Lower leg skin (tissue), 4 donors: ENCODE measurements around the gene GSK3B. TPM values are rescaled to one million over a fixed set of nuclear protein-coding genes. Genes with fewer than 3 reads are reported as not detected.

Experiments used
- DNase-seq, 2 donors: peaks; one replicate each; pipeline ENCODE4 v3.0.0-alpha.2; 2019; ENCODE audit warnings: low spot score in 2 of 2
- H3K4me3 ChIP-seq: fragments of 200-600 bp; sonication (generic); 2 replicates; pipeline ENCODE4 v1.5.1; 2017; ENCODE audit warnings: mild to moderate bottlenecking, low read depth; ENCODE audit not compliant: poor library complexity, severe bottlenecking
- POLR2A ChIP-seq, 2 donors: fragments of 450-650 bp; IDR thresholded peaks; one replicate each; pipeline ENCODE4 v1.6.1; 2016 to 2017; ENCODE audit warnings: antibody characterized with exemption in 2 of 2, mild to moderate bottlenecking in 1 of 2, moderate library complexity in 1 of 2
- WGBS, 2 donors: methylation state at CpG; one replicate each; pipeline ENCODE4 v1.1.5; 2018; 5-methylcytosine and 5-hydroxymethylcytosine counted together
- intact Hi-C: fragments of 100-400 bp; cut with DNase I; formaldehyde crosslinking; loops from one replicate; pipeline ENCODE4 v1.15.0; 2023; ENCODE audit warnings: low total_unique reads
- total RNA-seq, 4 donors: library from RNA; depleted of rRNA; stranded (reverse); fragments of >200 nt; gene quantifications; one replicate each; pipeline ENCODE4 v1.1.0, GENCODE V29; 2016
- TF ChIP-seq, protein P1 (sequence below), 3 donors: fragments of 450-650 bp; IDR thresholded peaks; one replicate each; pipeline ENCODE4 v1.5.1; 2016; ENCODE audit warnings: antibody characterized with exemption in 3 of 3, mild to moderate bottlenecking in 3 of 3, moderate library complexity in 2 of 3

GSK3B gene
- total RNA-seq, 4 donors from 2014 or later, result 37.3 to 48.7 (median 46.0) TPM

GRCh38 chr3:120090422-120090821, 3.8 kb downstream of the GSK3B start:
- no peak overlapping the region for H3K4me3 ChIP-seq
- DNase-seq, result no peak
- intact Hi-C loops, result no loop called here
- WGBS, 2 donors, result 19 to 58% methylated on average over 1 of the region's 1 CpG
- TF ChIP-seq, protein P1, sequence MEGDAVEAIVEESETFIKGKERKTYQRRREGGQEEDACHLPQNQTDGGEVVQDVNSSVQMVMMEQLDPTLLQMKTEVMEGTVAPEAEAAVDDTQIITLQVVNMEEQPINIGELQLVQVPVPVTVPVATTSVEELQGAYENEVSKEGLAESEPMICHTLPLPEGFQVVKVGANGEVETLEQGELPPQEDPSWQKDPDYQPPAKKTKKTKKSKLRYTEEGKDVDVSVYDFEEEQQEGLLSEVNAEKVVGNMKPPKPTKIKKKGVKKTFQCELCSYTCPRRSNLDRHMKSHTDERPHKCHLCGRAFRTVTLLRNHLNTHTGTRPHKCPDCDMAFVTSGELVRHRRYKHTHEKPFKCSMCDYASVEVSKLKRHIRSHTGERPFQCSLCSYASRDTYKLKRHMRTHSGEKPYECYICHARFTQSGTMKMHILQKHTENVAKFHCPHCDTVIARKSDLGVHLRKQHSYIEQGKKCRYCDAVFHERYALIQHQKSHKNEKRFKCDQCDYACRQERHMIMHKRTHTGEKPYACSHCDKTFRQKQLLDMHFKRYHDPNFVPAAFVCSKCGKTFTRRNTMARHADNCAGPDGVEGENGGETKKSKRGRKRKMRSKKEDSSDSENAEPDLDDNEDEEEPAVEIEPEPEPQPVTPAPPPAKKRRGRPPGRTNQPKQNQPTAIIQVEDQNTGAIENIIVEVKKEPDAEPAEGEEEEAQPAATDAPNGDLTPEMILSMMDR (IDR thresholded peaks at IDR 0.05), result no peak
- TF ChIP-seq POLR2A (IDR thresholded peaks at IDR 0.05), result no peak

- intact Hi-C loops, result no loop called here
- no peak overlapping the region for H3K4me3 ChIP-seq
- TF ChIP-seq POLR2A (IDR thresholded peaks at IDR 0.05), result no peak
- TF ChIP-seq, protein P1 (IDR thresholded peaks at IDR 0.05), result no peak
- DNase-seq, result no peak
- 66 to 77% methylated on average over 4 of the region's 4 CpGs for WGBS, 2 donors
Measured at GRCh38 chr3:120089089-120089488, 5.2 kb downstream of the GSK3B start.

GRCh38 chr3:120088622-120089021, 5.6 kb downstream of the GSK3B start:
- WGBS, 2 donors, result 89 to 92% methylated on average over 3 of the region's 3 CpGs
- TF ChIP-seq POLR2A (IDR thresholded peaks at IDR 0.05), result no peak
- TF ChIP-seq, protein P1 (IDR thresholded peaks at IDR 0.05), result no peak
- intact Hi-C loops, result no loop called here
- H3K4me3 ChIP-seq, result no peak overlapping the region
- no peak for DNase-seq

DNA sequence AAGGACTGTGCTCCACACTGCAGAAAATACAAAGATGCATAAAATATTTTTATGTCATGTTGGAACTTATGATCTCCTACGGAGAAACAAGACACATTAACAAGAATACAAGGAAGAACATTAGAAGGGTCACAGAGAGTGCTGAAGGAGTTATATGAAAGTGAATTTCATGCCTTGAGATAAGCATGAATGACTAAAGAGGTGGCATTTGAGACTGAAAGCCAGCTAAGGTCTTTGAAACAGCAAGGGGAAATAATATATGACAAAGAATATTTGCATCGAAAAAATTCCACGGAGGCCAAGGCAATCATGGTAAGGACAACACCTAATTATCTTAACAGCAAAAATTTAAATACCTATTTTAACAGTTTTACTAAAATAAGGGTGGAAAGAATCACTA, 12.5 kb downstream of the GSK3B start:
- no peak for TF ChIP-seq POLR2A (IDR thresholded peaks at IDR 0.05)
- TF ChIP-seq, protein P1 (IDR thresholded peaks at IDR 0.05), result no peak
- intact Hi-C loops, result no loop called here
- H3K4me3 ChIP-seq, result no peak overlapping the region
- no peak for DNase-seq
- 87 to 95% methylated on average over 3 of the region's 3 CpGs for WGBS, 2 donors

GRCh38 chr3:120080836-120081235, 13.4 kb downstream of the GSK3B start:
- H3K4me3 ChIP-seq, result no peak overlapping the region
- 93 to 94% methylated on average over 2 of the region's 2 CpGs for WGBS, 2 donors
- DNase-seq, result no peak
- intact Hi-C loops, result no loop called here
- no peak for TF ChIP-seq POLR2A (IDR thresholded peaks at IDR 0.05)

GRCh38 chr3:120077731-120078130, 16.5 kb downstream of the GSK3B start:
- TF ChIP-seq POLR2A (IDR thresholded peaks at IDR 0.05), result no peak
- TF ChIP-seq, protein P1 (IDR thresholded peaks at IDR 0.05), result no peak
- H3K4me3 ChIP-seq, result no peak overlapping the region
- 60 to 61% methylated on average over 2 of the region's 2 CpGs for WGBS, 2 donors
- no peak for DNase-seq
- intact Hi-C loops, result no loop called here
